GM19099 (cell line): Measurements from ENCODE around the gene IGSF3.

Source experiments
- POLR2A ChIP-seq: IDR thresholded peaks from 3 replicates; pipeline ENCODE4 v1.6.1; 2011; ENCODE audit warnings: low read depth; ENCODE audit not compliant: insufficient read length; ENCODE audit errors: extremely low read depth

Gene IGSF3

DNA sequence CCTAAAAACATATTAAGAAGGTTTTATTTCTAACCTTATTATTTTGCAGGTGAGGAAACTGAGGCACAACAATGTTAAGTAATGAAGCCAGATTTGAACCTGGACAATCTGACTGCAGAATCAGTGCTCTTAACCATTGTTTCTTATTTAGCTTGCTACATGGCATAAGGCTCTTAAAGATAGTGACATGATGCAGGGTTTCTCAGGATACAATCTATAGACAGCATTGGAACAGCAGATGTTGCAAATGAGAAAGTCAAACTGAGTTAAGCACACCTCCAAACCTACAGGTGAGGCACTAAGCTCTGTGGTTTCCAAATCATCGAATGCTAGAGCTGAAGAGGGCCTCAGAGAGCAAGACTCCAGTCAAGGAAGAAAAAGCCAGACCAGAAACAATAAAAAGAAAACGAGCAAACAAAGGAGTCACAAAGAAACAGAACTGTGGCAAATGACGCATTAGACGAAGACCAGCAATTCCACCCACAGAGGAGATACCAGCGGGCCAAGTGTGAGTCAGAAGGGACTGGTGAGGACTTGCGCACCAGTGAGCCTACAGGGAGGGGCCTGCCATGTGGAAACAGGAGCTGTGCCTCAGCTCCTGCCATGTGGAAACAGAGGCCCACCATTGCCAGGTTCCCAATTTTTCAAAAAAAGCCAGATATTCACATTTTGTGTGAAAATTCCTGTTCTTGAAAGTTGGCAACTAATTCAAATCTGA is 111.1 kb downstream of the IGSF3 start:
- peak; percentile 33 for TF ChIP-seq POLR2A

DNA sequence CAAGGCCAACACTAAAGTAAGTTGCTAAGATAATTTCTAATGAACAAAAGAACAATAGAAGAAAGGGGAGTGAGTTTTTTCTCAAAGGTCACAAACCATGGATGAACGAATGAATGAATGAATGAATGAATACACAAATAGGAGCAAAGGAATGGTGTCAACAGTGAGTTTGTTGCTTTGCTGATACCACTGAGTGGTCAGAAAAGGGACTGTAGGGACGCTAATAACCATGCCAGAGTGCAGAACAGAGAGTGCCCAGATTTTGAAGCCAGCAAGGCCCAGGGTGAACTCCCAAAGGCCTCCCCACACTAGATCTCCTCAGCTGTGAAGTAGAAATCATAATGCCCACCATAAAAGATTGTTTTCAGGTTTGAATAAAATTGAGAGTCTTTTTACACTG is 112.6 kb downstream of the IGSF3 start:
- TF ChIP-seq POLR2A, result no peak

DNA sequence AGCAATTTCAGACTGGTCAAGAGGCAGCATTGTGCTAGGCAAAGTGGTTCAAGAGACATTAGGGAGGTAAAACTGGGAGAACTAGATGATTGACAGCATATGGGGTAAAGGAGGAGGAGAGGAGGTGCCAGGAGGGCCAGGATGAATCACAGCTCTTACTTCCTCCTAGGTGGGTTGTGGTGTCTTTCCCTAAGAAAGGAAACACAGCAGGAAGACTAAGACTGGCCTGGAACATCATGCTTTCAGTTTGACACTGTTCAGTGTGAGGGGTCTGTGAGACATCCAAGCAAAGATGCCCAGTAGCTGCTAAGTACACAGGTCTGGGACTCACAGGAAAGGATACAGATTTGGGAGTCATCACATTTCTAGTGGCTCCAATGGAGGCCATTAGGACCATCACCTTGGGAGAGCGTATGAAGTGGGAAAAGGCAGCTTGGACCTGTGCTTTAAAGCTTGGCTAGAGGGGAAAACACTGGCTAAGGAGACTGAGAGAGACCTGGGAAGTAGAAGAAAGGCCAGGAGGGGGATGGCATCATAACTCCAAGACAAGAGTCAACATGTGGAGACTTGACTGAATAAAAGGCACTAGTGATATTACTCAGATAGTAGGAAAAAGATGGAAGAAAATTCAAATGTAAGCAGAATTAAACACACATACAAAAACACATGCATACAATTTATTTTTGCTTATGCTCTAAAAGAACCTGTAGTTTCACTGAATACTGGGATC is 114.0 kb downstream of the IGSF3 start:
- TF ChIP-seq POLR2A, result no peak

DNA sequence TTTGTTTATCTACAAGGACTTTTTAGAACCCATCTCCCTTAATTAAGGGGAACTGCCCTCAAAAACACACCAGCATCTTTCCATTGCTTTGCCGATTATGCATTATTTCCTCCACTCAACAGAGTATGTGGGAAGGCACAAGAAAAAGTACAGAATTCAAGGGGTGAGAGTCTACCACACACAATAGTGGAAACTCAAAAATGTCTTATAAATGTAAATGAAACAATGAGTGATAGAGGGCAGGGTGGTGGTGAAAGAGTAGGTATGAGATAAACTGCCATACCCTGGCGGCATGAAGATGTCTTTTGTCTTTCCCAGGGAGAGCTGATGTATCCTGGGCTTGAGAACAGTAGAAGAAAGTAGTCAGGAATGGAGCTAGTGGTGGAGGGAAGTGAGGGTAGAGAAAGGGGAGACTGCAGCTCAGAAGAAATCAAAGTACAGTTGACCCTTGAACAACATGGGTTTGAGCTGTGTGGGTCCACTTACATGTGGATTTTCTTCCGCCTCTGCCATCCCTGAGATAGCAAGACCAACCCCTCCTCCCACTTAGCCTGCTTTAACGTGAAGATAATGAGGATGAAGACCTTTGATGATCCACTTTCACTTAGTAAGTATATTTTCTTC is 121.1 kb downstream of the IGSF3 start:
- no peak for TF ChIP-seq POLR2A

DNA sequence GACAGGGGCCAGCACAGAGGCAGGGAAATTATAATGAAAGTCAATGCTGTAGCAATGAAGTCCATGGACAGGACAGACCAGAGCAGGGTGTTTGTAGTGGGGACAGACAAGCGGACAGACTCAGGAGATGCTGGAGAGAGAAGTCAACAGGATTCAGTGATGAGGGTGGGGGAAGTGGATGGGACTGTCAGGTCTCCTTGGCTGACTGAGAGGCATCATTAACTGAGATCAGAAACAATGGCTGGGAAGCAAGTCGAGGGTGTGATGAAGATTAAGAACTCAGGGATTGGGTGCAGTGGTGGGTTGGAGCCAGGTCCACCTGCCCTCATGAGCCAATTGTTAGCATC is 122.2 kb downstream of the IGSF3 start:
- TF ChIP-seq POLR2A, result no peak

DNA sequence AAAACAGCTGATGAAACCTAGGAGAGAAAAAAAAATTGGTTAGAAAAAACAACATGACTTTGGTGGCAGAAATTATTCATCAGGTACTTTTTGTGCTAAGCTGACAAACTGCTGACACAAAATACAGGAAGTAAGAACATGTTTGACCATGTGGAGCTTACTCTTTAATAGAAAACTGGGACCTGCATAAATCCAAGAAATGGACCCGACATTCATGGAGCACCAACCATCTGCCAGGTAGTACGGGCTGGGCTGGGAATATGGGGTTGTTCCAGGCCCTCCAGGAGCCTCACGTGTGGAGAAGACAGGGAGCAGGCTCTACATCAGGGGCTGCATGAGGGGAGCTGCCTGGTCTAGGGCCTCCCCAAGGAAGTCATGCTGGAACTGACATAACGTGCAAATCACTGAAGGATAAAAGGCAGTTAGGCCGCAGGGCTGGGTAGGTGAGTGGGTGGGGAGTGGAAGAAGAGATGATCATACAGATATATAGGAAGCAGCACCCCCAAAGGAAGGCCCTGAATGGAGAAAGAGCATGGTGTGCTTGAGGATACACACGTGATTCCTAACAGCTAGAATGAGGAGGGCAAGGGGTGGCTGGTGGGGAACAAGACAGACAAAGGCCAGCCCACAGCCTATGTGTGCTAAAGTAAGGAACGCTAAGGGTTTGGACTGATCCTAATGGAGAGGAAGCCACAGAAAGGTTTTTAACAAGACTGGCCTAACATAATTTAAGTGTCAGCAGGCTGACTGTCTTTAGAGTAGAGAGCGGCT is 122.8 kb downstream of the IGSF3 start:
- TF ChIP-seq POLR2A, result no peak

DNA sequence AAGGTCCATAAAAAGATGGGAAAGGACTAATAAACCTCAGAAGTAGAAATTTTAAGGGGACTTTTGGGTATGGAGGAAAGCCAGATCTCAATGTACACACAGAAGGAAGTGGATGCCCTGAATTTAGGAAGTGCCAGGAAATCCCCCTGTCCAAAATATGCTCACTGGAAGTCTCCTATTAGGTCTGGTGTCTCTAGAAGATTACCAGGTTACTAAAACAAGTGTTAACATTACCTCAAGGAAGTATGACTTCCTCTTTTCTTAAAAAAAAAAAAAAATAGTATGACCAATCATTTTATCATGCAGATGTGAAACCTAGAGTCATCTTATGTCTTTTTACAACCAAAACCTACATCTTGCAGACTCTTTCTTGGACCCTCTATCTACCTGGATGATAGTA is 127.4 kb downstream of the IGSF3 start:
- no peak for TF ChIP-seq POLR2A

DNA sequence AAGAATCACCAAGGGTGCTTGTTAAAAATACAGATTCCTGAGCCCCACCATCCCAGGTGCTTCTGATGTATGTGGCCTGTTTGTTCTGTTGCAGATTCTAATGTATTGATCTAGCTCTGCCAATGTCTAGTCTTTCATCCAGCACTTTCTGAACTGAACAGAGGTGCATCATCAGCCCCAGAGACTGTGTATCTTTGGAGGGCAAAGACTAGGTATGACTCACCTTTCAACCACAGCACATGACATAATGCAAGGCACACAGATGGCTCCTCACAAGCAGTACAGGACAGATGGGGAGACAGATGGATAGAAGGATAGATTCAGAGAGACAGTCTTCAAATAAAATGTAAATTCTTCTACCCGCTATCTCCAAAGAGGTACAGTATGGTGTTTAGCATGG is 129.0 kb downstream of the IGSF3 start:
- no peak for TF ChIP-seq POLR2A

DNA sequence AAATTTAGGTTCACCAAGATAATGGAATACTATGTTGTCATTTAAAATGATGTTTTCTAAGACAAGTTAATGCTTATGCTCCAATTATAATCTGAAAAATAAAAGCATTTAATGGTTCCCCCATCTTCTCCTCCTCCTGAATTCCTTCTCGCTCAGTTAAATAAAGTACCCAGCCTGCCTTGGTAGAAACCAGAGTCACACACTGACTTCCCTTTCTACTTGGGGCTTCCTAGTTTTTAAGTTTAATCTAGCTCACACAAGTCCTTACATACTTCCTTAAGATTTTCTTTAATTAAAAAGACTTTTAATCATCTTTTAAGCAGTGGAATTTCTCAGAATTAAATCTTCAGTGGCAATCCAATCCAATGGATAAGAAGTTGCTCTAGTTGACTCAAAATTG is 129.6 kb downstream of the IGSF3 start:
- no peak for TF ChIP-seq POLR2A

DNA sequence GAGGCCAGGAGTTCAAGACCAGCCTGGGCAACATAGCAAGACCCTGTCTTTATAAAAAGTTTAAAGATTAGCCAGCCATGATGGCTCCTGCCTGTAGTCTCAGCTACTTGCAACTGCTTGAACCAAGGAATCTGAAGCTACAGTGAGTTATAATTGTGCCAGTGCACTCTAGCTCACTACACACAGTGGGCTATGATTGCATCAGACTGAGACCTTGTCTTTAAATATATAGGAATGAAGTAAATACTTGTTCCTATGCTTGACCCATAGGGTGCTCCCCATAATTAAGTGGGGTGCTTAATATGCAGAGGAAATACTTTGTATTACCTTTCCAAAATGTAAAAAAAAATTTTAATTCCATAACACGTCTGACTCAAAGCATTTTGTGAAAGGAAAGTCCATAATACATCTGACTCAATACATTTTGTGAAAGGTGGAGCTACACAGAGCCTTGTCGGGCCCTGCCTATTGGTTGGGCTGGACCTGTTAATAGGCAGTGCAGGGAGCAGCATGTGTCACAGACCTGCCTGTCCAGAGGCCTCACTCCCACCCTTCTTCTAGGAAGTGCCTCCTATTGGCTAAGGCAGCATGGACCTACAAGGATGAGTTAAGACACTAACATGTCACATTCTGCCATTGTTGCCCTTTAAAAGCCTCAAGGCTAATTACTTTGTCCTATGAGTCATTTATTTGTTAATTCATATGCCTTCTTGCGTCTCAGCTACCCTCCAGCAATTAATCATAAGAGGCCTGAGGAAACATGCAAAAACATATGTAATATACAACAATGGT is 130.3 kb downstream of the IGSF3 start:
- no peak for TF ChIP-seq POLR2A

DNA sequence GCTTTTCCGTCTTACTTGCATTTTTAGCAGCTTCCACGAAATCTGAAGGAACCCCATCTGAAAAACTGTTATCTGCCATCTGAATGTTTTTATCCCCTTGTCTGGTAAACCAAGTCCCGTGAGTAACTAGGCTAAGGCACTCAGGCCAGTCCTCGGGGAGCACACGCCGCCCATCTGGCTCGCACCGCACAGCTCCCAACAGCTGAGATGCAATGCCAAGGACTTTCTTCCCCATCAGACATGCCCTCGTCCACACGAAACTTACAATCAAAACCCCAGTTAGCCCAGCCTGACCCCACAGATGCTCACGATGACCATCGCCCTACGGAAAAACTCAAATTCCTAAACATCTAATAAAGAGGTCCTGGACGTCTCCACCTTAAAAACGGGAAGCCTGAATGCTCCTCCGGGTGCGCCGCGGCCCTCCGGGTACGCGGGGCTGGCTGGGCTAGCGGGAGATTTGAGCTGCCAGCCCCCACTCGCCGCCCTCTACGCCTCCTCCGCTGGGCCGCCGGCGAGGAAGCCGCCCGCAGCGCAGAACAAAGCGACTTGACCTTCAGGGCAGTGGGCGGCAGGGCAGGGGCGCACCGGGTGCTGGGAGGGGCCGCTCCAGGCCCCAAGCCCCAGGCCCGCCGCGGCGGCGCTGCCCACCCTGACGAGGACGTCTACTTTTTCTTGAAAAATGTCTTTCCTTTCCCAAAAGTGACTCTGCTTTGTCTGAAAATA is 133.4 kb downstream of the IGSF3 start:
- TF ChIP-seq POLR2A, result no peak

DNA sequence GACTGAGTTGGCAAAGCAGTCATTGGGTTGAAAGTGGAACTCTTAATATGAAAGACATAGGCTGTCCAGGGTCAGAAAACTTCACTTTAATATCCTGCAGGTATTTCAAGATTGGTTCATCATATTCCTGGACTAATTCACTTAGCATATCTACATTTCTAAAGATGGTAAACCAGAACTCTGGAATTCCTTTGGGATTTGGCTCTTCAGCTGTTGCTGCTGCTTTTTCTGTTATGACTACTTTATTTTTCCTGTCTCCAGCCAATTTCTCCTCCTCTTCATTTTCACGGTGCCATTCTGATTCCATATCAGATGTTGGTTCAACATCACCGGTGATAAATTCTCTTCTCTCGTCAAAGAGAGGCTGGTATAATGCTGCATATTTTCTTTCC is 134.1 kb downstream of the IGSF3 start:
- no peak for TF ChIP-seq POLR2A

DNA sequence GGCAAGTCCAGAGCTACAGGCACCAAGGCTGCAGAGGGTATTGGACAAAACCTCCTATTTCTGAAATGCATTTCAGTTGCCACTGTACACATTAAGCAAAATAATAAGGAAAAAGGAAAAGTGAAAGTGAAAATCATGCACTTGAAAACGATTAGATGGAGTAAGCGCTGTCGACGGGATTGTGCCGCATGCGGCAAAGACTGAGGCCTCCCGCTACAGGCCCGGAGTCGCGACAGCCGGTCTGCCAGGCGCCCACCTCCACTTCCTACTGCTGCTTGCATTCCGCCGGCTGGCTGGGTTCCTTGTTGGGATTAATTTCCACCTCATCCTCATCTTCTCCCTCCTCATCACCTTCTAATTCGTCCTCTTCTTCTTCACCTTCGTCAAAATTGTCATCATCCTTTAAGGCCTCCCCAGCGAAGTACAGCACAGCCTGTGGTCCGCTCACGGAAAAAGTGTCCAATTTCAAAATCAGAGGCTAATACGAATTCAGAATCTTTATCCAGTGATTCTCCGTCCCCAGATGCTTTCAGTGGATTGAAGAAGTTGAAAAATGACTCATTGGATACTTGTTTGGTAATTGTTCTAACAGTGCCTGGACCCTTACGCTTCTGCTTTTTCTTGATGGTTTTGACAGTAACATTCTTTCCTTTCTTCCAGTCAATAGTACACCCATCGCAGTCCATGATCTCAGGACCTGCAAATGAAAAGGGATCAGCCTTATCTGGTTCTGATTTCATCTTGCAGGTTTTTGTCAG is 134.7 kb downstream of the IGSF3 start:
- no peak for TF ChIP-seq POLR2A
